ENCODE data around the gene SLFN11. TPM values are rescaled to one million over a fixed set of nuclear protein-coding genes. Genes with fewer than 3 reads are reported as not detected.

SLFN11 gene
- total RNA-seq, 1 experiment from 2014 or later: 0.90 TPM

- Mint-ChIP-seq H3K27ac (peak overlapping the region in 1 of 3 experiments; percentile 62; a peak in 1 of 7 replicates), H3K4me1 (peaks cover 7 to 8% of the 10 kb centered on the region in 2 experiments; a peak in 3 of 4 replicates), H3K9me3 (peaks cover 9 to 15% of the 10 kb centered on the region in 2 experiments), H3K36me3 (ENCODE audit: insufficient read depth in 1 of 3, low read depth in 3 of 3) (peaks cover 4 to 9% (median 7%) of the 10 kb centered on the region in 3 experiments; a peak in 6 of 7 replicates), H3K4me3 (peak overlapping the region; percentile 63 to 88), H3K27me3 (ENCODE audit: low read depth) (peaks cover 72% of the 10 kb centered on the region)
- Histone ChIP-seq H3K79me1 (ENCODE audit: insufficient read depth, low read depth, low read length, poor library complexity, severe bottlenecking) (no peaks in the 10 kb centered on the region), H4K8ac (replicated peaks; ENCODE audit: insufficient read length, low read depth, low read length) (no peak overlapping the region), H2BK12ac (ENCODE audit: insufficient read length, low read depth, low read length) (no peak overlapping the region), H3K18ac (ENCODE audit: insufficient read length, low read depth, low read length) (no peak overlapping the region), H3K27ac (ENCODE audit: insufficient read length, low read depth, low read length) (no peak overlapping the region), H4K91ac (ENCODE audit: insufficient read length, low read depth, low read length) (no peak overlapping the region), H2BK15ac (ENCODE audit: low read depth, low read length) (no peak overlapping the region), H3K4ac (ENCODE audit: low read depth, low read length) (no peak overlapping the region), H3T11ph (ENCODE audit: low read length) (no peak overlapping the region), H3K79me2 (ENCODE audit: insufficient read depth, low read length) (no peaks in the 10 kb centered on the region), H3K23ac (ENCODE audit: insufficient read length, low read depth, low read length) (no peak overlapping the region), H4K20me1 (ENCODE audit: control insufficient read depth, insufficient read depth, insufficient read length) (no peaks in the 10 kb centered on the region), H2BK5ac (ENCODE audit: insufficient read length, low read length) (no peak overlapping the region), H2AFZ (ENCODE audit: low read length) (peak overlapping the region; percentile 53), H4K5ac (ENCODE audit: insufficient read length, low read depth, low read length) (no peak overlapping the region), H3K56ac (ENCODE audit: insufficient read length, low read depth, low read length) (no peak overlapping the region), H3K9ac (ENCODE audit: extremely low read depth, insufficient read length, low read length) (no peak overlapping the region), H3K4me1 (ENCODE audit: insufficient read depth, low read length) (no peaks in the 10 kb centered on the region), H3K14ac (ENCODE audit: insufficient read depth, low read length) (0 out of 2 replicates have a peak overlapping the region, but pooled peaks have one; percentile 42), H2BK120ac (ENCODE audit: low read depth, low read length, poor library complexity, severe bottlenecking) (no peak overlapping the region), H3K23me2 (ENCODE audit: insufficient read length, low read depth, low read length, poor library complexity, severe bottlenecking) (peaks cover 10% of the 10 kb centered on the region), H3K27me3 (ENCODE audit: insufficient read depth, low read length) (peaks cover 24% of the 10 kb centered on the region), H3K9me3 (ENCODE audit: control insufficient read depth, low read depth, low read length) (no peaks in the 10 kb centered on the region), H2BK20ac (ENCODE audit: low read depth, low read length, poor library complexity, severe bottlenecking) (no peak overlapping the region), H3K4me2 (ENCODE audit: insufficient read depth, insufficient read length, low read length) (peak overlapping the region; percentile 85), H2AK5ac (ENCODE audit: insufficient read length, low read length) (no peak overlapping the region)
- no peak for TF ChIP-seq CTCF (conservative IDR thresholded peaks at IDR 0.05)
- peak; percentile 75 for DNase-seq
- no CpG with 5 or more reads among the region's 40 CpGs for WGBS (ENCODE audit: extremely low coverage, insufficient read length, low lambda C conversion rate)
Observed at GRCh38 chr17:35345926-35346771, 27.3 kb downstream of the SLFN11 start.

Measured in H9 (cell line).